Measurements from ENCODE around the gene CACNB4. TPM values are rescaled to one million over a fixed set of nuclear protein-coding genes. Genes with fewer than 3 reads are reported as not detected.

Gene CACNB4
- total RNA-seq, 1 experiment from 2014 or later, result 0.79 TPM

DNA sequence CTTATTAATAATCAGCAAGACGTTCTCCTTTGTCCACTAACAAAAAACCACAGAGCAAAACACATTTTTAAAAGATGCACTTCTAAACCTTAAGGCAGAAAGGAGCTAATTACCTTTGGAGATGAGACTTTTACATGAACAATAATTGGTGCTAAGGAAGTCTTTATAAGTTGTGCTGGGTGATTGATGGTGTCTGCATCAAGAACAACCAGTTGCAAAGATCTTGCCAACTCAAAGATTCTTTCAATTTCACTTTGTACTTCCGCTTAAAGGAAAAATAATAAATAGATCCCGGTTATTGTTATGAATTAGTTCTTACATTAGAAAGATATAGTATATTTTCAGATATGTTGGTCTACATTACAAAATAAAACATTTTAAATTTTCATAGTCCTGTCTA, 243.7 kb downstream of the CACNB4 start:
- DNase-seq (ENCODE audit: low spot score), result no peak

GRCh38 chr2:151853070-151853758, 245.6 kb downstream of the CACNB4 start:
- no peak for DNase-seq (ENCODE audit: low spot score)

DNA sequence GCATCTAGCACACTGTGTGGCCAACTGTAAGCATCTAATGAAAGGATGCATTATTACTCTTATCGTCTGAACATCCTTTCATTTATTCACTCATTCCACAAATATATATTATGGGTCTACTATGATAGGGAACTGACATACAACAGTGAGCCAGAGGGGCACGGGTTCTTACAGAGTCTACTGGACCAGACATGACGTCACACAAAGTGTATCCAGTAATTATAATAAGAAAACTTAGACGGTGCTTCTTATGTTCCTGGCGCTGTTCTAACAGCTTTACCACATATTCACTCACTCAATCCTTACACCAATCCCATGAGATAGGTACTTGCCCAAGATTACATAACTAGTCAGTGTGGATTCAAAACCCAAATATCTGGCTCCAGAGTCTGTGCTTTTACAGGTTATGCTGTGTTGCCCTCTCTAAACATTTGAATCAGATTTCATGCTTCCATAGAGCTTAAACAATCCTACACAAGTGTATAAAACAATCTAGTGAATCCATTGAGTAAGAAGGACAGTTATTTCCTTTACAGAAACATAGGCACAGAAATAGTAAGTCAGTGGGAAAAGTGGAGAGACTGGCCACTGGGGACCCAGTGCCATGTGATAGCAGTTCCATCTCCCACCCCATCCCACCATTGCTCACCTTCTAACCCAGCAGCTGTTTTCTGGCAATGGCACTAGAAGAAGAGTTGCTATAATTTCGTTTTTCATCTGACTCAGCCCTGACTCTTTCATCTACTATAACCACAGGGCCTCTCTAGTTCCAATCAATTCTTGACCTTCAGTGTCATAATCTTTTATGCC, 246.4 kb downstream of the CACNB4 start:
- no peak for DNase-seq (ENCODE audit: low spot score)

DNA sequence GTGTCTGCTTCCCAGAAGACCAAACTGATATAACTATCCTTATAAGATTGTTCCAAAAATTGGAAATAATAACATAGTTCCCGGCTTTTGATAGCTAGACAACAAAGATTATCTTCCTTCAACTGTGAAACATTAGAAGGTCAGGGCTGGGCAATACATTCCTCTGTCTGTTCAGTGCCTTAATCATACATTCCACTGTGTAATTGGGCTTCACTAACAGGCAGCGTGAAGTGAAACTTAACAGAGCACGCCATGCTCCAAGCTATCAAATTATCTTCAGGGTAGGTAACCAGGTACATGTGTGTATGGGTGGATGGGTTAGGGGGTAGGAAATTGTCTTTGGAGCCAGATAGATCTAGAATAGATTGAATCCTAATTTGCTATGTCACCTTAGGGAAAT, 247.1 kb downstream of the CACNB4 start:
- no peak for DNase-seq (ENCODE audit: low spot score)

- DNase-seq (ENCODE audit: low spot score), result no peak
These were observed 249.3 kb downstream of the CACNB4 start for GRCh38 chr2:151849413-151850010.

DNA sequence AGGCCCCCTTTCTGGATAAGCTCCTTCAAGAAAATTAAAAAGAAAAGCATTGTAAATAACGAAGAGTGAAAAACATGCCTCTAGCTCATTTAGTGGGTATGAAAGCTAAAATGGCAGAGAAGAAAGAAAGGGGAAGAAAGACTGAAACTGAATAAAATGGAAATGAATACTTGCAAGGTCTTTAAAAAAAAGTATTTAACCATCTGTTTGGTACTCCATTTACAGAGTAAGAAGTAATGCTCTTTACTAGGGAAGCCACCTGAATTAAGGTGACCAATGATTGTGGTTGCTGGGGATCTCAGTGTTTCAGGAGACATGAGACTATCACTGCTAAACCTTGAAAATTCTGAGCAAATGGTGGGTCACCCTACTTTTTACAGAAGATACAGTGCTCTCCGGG, 253.0 kb downstream of the CACNB4 start:
- DNase-seq (ENCODE audit: low spot score), result no peak

DNA sequence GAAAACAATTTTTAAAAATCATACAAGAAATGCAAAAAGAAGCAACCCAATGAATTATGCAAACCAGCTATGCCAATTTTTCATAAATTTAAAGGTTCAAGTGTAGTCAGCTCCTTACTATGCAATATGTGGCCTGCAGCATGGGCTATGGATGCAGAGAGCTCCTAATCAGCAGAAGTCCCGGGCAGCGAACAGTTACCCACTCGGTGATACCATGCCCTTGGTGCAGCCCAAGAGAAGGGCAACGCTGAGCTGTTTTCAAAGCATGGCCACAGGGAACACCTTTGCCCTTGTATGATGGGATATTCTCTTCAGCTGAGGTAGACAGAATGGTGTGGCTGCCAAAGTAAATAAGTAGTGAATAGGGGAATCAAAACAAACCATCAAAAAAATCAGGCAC, 253.4 kb downstream of the CACNB4 start:
- DNase-seq (ENCODE audit: low spot score), result no peak

- no peak for DNase-seq (ENCODE audit: low spot score)
These were observed 254.5 kb downstream of the CACNB4 start for GRCh38 chr2:151844211-151844896.

- DNase-seq (ENCODE audit: low spot score), result no peak
These were observed 255.2 kb downstream of the CACNB4 start for GRCh38 chr2:151843691-151844061.

- no peak for DNase-seq (ENCODE audit: low spot score)
These were observed 255.8 kb downstream of the CACNB4 start for GRCh38 chr2:151842830-151843690.

DNA sequence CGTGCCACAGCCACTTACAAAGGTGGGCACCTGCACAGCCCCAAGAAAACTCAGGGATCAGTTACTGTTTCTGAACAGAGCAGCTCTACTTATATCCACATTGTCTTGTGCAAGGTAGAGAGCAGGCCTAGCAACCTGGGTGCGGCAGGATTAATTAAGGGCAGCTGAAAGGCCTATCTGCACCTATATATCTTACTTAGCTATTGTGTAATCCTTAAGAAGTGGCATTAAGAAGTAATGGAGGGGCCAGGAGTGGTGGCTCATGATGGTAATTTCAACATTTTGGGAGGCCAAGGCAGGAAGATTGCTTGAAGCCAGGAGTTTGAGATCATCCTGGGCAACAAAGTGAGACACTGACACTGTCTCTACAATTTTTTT, 257.8 kb downstream of the CACNB4 start:
- no peak for DNase-seq (ENCODE audit: low spot score)

DNA sequence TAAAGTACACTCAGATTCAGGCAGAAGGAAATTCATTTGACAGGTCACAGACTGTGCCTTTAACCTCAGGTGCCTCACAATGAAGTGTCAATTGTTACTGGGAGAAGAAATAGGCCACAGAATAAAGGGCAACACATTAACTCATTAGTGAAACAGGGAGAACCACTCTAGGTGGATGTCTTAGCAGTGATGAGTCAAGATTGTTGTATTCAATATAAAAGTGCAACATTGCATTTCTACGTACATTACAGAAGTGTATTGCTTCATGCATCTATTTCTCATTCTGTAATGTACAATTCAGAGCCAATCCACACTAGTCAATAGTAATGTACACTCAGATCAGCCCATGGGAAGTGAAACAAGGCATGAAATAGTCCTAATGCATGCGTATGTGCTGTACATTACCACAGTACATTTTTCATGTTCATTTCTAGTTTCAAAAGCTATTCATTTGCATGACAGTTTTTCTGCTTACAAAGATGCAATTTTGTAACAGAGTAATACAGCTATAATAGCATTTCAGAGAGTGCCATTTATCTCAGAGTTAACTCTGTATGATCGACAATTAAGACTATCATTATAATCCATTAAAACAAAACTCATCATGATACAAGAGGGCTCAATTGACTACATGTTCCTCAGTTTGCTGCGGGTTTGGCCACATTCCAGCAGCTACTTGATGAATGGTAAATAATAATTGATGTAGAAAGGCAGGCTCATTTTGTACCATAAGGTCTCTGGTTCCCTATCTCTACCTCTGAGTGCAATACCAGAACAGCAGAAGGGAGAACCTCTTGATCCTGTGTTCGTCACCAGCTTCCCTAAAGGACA, 258.4 kb downstream of the CACNB4 start:
- no peak for DNase-seq (ENCODE audit: low spot score)

DNA sequence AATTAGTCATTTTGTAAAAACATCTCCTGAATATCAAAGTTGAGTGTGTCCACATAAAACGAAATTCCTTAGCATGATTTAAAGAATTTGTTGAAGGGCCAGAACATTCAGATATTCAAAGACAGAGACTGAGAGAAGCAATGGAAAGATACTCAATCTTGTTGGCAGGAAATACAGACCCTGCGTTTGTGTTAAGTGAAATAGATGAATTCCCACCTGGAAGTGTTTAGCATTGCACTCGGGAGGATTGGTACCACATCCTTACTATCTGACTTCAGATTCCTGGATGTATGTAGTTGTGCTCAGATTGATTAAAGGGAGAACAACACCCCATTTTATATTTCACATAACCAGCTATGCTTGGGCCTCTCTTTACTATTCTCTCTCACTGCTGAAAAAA, 260.9 kb downstream of the CACNB4 start:
- DNase-seq (ENCODE audit: low spot score), result no peak

DNA sequence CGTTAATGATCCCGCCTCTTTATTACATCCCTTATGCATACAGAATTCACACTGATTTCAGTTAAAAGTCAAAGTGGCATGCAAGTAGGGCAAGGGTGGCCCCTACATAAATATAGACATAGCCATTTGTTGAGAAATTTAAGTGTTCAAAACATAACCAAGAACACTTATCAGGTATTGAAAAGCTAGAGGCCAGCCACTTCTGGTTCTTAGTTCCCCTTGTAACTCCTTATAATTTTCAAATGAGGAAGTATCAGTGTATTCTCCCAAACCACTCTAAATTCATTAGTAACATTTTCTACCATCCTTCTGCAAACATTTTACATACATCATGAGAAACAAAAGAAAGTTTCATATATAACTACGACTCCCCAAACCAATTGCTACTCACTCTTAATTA, 264.9 kb downstream of the CACNB4 start:
- no peak for DNase-seq (ENCODE audit: low spot score)

GRCh38 chr2:151830961-151831360, 267.9 kb downstream of the CACNB4 start:
- DNase-seq (ENCODE audit: low spot score), result no peak

DNA sequence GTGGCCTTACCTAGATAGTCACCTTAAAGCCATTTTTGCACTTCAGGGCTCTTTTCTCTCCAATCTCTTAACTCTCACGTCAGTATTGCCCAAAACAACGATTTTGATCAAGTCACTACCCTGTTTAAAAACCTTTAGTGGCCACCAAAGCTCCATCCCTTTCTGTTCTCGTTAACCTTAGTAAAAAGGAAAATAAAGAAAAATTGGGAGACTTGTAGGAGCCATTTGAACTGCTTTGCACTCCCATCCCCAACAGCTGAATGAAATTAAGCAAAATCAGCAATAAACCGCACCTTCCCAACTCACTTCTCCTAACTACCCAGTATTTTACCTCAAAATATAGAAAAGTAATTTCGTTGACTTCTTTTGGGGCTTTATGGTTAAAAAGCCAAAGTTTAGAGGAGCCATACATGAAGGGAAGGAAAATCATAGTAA, 269.9 kb downstream of the CACNB4 start:
- no peak for DNase-seq (ENCODE audit: low spot score)

DNA sequence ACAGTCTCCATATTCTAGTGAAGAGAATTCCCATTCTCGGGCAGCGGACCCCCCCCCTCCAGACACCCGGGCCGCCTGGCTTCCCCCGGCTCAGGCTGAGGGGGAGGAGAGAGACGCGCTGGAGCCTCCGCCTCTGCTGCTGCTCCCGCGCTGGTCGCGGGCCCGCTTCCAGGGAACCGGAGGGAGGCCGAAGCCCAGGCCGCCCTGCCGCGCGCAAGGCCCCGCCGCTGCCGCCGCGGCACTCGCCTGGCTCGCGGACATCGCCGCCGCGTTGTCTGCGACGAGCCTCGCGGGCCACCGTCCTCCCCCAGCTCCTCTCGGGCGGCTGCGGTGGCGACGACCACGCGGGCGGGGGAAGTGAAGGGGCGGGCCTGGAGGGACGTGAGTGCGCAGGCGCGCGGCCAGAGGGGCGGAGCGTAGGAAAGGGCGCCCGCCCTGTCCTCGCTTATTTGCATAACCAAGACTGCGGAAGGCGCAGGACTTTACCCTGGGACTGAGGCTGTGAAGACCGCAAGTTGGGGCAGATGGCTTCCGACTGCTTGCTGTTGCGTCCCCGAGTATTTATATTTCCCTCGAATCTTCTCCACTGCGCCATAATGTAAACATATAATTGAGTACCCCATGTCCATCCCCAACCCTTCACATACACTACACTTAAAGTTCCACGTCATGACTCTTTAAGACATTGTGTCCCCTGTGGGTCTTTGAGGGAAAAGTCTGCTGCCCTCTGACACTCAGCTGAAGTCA, 270.5 kb downstream of the CACNB4 start, which contains the start of gene ARL5A:
TSS of gene ARL5A (minus strand) at position 279 of the 747 bp plus-strand sequence. CDS start at position 34, 245 bp downstream.
- peak; percentile 92 for DNase-seq (ENCODE audit: low spot score)

GRCh38 chr2:151827564-151828142, 271.2 kb downstream of the CACNB4 start:
- no peak for DNase-seq (ENCODE audit: low spot score)

GRCh38 chr2:151826737-151827157, 272.1 kb downstream of the CACNB4 start:
- no peak for DNase-seq (ENCODE audit: low spot score)

All from H4 (cell line).